Activated CD4-positive, alpha-beta T cell treated with anti-CD3 and anti-CD28 coated beads, Interleukin-2, amount 50 U/mL, for 4 hours (primary cell): ENCODE results near the gene EVA1C.
"Not testable (repeated sequence)": the region's sequence is repeated elsewhere in the genome, so short reads cannot be mapped to it uniquely, and the experiment has no call there.

Experiments
- DNase-seq, 2 experiments: peaks; one replicate each; pipeline ENCODE4 v3.0.0-alpha.2; 2020

Gene EVA1C

GRCh38 chr21:32425628-32426027 lies 13.1 kb downstream of the EVA1C start:
- DNase-seq: no peak

DNA sequence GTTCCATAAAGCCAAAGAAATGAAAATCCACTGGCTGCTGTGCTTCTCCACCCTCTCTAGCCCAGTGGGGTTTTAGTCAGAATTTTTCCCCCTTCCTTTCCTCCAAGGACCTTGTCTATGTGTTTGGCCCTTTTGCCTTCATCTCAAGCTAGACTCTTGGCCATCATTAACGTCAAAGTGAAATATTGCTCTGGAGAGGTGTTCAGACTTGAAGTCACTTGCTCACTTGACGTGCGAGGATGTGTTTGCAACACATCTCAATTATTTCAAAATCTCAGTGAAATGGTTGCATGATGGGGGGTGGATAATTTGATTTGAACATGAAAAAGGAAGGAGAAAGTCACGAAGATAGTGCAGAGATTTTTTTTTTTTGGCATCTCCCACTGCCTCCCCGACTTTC lies 13.6 kb downstream of the EVA1C start:
- DNase-seq: no peak

DNA sequence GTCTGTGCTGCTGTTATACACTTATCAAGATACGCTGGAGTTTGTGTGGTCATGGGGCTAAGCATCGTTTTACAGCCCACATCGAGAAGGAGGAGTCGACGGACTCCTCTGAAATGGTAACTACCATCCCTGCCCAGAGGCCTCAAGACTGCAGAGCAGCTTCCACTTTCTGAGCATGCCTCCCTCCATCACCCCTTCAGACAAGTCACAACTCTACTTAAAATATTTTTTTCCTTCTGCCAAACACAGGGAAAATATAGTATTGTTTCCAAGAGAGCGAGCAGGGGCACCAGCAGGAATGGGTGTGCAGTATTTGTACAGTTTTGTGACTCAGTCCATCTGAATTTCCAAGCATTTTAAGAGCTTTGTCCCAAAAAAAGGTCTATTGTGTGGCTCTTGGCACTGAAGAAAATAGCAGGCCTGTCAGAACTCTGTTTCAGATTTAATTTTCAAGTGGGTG lies 14.1 kb downstream of the EVA1C start:
- DNase-seq: no peak

- no peak for DNase-seq
These were observed 15.6 kb downstream of the EVA1C start for GRCh38 chr21:32427958-32428623.

GRCh38 chr21:32432982-32433660 lies 20.6 kb downstream of the EVA1C start:
- DNase-seq: not testable (repeated sequence)

DNA sequence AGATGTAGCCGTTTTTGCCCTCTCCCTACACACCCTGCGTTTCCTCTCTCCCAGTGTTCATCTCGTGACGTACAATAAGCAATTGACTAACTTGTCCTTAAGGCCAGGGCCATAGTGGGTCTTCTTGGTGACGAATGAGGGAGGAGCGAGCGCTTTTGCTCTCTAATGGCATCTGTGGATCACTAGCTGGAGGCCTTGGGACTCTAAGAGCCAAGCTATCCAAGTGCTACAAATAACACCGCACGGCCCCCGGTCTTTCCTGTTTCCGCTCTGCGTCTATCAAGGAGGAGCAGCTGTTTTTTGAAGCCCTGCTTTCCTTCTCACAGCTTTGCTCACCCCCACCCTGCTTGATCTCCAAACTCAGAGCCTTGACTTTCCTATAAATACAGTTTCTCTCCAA lies 25.2 kb downstream of the EVA1C start:
- DNase-seq: no peak

- DNase-seq: no peak
These were observed 30.2 kb downstream of the EVA1C start for GRCh38 chr21:32442566-32443318.

- no peak for DNase-seq
These were observed 32.6 kb downstream of the EVA1C start for GRCh38 chr21:32445101-32445500.

DNA sequence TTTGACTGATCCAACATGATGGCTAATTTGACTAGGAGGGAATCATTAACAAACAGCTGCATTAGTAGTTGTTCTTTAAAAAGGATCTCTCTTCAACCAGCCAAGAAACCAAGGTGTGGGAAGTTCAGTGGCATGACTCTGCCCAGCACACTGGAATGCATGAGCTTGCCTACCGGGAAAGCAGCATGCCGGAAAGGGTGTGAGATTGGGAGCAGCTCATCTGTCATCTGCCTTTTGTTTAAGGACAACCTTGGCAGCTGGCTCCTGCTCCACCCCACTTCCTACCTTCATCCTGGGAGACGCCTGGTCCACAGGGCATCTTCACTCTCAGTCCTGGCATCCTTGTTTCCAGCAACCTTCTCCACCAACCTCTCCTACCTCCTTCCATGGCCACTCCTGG lies 33.9 kb downstream of the EVA1C start:
- not testable (repeated sequence) for DNase-seq

- DNase-seq: no peak
These were observed 34.7 kb downstream of the EVA1C start for GRCh38 chr21:32447224-32447623.

- no peak for DNase-seq
These were observed 36.5 kb downstream of the EVA1C start for GRCh38 chr21:32448803-32449594.

- DNase-seq: not testable (repeated sequence)
These were observed 38.6 kb downstream of the EVA1C start for GRCh38 chr21:32450881-32451701.

DNA sequence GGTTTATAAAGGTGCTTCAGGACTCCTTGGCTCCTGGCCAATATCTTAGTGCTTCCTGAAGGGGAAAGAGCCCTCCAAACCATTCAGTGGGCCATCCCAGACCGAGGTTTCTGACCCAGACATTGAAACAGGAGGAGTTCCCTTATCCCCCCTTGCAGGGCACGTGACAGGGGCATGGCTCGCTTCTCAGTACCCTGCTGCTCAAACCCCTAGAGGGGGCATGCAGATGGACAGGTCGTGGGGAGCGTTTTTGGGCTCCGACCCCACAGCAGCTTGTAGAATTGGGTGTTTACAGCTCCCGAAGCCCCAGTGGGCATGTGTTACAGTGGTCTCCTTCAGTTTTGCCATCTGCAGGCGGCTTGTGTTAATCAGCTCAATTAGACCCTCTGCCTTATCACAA lies 39.7 kb downstream of the EVA1C start:
- DNase-seq: not testable (repeated sequence)

- DNase-seq: no peak
These were observed 40.1 kb downstream of the EVA1C start for GRCh38 chr21:32452641-32453040.

DNA sequence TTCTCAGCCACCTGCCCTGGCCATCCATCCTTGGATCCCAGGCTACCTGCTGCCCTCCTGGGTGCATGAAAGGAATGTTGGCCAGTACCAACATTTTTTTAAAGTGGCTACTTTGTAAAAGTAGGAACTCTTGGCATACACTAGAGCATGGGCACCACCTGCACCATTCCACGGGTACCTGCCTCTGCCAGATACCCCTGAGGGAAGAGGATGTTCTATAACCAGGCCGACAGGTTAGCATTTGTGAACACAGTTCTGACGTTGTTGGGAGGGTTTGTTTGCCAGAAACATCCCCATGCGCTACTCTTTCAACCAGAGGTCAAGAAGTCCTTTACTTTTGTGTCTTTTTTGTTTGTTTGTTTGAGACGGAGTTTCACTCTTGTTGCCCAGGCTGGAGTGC lies 43.0 kb downstream of the EVA1C start:
- DNase-seq: no peak

- DNase-seq: no peak
These were observed 44.0 kb downstream of the EVA1C start for GRCh38 chr21:32456497-32456918.

GRCh38 chr21:32457360-32457840 lies 44.9 kb downstream of the EVA1C start:
- DNase-seq: no peak

- DNase-seq: no peak
These were observed 45.5 kb downstream of the EVA1C start for GRCh38 chr21:32457962-32458361.

DNA sequence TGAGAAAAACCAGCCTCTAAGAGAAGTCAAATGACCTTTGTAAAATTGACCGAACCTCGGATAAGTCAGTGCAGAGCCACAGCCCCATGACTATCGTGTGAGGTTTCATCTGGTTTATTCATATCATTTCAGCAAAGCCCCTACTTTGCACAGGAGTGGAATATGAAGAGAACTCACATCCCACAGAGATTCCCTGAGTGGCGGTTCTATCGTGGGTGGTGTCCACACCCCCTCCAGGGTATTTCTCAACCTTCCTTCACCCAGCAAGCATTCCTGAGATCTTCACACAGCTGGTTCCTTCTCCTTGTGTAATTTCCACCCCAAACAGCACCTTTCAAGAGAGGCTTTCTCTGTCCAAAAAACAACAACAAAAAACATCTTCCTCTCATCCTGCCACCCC lies 47.5 kb downstream of the EVA1C start:
- no peak for DNase-seq

GRCh38 chr21:32461503-32461902 lies 49.0 kb downstream of the EVA1C start:
- no peak for DNase-seq

DNA sequence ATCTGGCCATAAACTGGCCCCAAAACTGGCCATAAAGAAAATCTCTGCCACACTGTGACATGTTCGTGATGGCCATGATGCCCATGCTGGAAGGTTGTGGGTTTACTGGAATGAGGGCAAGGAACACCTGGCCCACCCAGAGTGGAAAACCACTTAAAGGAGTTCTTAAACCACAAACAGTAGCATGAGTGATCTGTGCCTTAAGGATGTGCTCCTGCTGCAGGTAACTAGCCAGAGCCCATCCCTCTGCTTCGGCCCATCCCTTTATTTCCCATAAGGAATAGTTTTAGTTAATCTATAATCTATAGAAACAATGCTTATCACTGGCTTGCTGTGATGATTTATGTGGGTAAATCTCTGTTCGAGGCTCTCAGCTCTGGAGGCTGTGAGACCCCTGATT lies 50.1 kb downstream of the EVA1C start:
- not testable (repeated sequence) for DNase-seq

DNA sequence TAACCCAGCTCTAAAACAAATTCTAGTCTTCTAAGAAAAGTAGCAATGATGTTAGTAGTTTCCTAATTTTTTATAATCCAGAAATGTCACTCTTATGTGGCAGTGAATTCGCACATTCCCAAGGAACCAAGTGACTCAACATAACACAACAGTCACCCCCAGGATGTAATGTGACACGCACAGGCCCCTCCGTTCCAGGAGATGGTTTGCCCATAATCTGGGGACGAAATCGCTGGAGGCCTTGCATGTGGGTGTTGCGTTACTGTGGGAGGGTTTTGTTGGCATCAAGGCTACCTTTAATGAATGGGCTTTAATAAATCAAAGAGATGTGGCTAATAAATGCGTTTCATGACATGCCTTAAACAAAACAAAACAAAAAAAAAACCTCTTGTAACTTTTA lies 50.9 kb downstream of the EVA1C start:
- no peak for DNase-seq
